ENCODE results near the gene TMEFF1.

Gene TMEFF1

DNA sequence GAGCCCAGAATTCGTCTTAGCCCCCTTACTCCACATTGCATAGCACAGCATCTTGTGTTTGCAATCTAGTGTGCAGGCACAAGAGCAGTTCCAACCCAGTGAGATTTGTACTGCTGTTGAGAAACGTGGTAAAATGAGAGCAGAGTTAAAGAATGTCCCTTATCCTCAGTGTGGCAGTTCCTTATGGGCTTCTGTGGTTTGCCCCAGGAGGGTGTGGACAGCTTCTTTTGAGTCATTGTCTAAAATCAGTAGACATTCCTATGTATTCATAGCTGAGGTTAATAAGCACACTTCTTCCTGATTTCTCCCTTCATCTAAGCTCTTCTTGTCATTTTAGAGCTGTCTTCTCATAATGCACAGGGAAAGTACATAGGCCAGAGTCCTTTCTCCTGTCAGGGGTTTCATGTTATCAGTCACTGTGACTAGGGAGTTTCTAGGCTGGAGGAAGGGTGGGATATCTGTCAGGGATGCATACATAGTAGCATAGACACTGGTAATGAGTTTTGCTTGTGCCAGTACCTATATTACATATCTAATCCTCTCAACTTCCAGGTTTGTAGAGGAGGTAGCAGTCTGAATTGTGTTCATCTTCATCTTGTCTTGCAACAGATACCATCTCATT lies 102.9 kb downstream of the TMEFF1 start:
- TF ChIP-seq, protein P1, sequence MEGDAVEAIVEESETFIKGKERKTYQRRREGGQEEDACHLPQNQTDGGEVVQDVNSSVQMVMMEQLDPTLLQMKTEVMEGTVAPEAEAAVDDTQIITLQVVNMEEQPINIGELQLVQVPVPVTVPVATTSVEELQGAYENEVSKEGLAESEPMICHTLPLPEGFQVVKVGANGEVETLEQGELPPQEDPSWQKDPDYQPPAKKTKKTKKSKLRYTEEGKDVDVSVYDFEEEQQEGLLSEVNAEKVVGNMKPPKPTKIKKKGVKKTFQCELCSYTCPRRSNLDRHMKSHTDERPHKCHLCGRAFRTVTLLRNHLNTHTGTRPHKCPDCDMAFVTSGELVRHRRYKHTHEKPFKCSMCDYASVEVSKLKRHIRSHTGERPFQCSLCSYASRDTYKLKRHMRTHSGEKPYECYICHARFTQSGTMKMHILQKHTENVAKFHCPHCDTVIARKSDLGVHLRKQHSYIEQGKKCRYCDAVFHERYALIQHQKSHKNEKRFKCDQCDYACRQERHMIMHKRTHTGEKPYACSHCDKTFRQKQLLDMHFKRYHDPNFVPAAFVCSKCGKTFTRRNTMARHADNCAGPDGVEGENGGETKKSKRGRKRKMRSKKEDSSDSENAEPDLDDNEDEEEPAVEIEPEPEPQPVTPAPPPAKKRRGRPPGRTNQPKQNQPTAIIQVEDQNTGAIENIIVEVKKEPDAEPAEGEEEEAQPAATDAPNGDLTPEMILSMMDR (IDR thresholded peaks at IDR 0.05): no peak
- H3K27ac ChIP-seq: no peak overlapping the region
- DNase-seq (ENCODE audit: low spot score): no peak
- no peak overlapping the region for H3K4me3 ChIP-seq

DNA sequence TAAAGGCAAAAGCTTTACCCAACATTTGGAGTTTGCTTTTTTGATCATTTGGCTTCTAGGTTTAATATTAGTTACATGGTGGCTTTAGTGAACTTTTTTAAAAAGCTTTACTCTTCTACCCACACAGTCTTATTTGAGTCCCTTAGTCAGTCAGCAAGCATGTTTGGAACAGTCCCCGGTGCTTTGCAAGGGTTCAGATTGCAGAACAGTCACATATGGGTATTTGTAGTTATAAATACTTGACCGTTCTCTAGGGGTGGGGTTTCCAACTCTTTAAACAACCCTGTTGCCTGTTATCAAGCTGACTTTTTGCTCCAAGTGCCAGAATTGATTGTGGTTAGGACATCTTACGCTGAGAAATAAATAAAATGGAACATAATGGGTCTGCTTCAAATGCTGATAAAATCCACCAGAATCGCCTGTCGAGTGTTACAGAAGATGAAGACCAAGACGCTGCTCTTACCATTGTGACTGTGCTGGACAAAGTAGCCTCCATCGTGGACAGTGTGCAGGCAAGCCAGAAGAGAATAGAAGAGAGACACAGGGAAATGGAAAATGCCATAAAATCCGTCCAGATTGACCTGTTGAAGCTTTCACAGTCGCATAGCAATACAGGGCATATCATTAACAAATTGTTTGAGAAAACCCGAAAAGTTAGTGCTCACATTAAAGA lies 105.0 kb downstream of the TMEFF1 start, which contains the start of gene CAVIN4:
CAVIN4 (plus strand) TSS at position 304 of the 673 bp plus-strand sequence; CDS start at position 369, 65 bp downstream.
- no peak for DNase-seq (ENCODE audit: low spot score)
- no peak within 1 kb of the TSS for H3K4me3 ChIP-seq
- H3K27ac ChIP-seq: no peak within 1 kb of the TSS
- TF ChIP-seq, protein P1 (IDR thresholded peaks at IDR 0.05): no peak

DNA sequence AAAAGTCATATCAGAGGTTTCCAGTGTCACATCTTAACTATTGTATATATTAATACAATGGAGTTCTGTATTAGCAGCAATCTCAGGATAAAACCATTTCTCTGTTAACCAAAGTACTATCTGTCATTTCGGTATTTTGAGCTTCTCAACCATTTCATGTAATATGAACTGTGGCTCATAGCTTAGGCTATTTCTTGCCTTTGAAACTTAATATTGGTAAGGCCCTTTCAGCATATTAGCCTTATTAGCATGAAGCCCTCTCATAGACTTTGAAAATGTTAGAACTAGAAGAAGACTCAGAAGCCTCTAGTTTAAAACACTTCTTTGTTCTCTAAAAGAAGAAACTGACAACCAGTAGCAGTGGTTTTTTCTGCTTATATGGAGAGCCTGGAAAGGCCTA lies 105.7 kb downstream of the TMEFF1 start:
- no peak overlapping the region for H3K27ac ChIP-seq
- TF ChIP-seq, protein P1 (IDR thresholded peaks at IDR 0.05): no peak
- H3K4me3 ChIP-seq: no peak overlapping the region
- DNase-seq (ENCODE audit: low spot score): no peak

DNA sequence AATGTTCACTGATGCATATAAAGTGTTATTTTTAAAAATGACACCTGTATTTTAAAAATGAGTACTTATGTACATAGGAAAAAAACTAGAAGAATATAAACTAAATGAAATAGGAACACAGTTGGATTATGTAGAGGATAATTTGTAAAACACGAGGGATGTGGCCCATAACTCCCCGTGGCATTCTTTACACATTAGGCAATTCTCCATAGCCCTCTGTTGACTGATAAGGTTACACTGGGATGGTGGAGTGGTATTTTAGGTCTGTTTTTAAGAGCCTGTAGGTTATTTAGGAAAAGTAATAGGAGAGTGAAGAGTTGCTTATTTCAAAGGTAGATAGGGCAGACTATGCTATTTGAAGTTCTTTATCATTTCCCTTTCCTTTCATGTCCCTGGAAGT lies 106.7 kb downstream of the TMEFF1 start:
- TF ChIP-seq, protein P1 (IDR thresholded peaks at IDR 0.05): no peak
- no peak for DNase-seq (ENCODE audit: low spot score)
- no peak overlapping the region for H3K4me3 ChIP-seq
- no peak overlapping the region for H3K27ac ChIP-seq

DNA sequence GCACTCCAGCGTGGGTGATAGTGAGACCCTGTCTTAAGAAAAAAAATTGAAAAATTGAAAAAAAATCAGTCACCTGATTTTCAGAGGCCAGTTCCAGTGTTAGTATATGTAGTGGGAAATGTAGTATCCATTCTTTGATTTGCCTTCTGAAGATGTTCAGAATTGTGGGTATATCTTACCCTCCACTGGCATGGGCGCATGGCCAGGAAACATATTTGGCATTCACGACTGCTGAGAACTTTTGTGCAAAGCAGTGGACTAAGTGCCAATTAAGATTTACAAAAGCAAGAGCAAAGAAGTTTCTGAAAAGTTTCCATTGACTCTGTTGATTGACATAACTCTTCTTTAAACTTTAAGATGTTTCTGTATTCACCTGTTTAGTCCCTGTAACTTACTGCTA lies 107.3 kb downstream of the TMEFF1 start:
- DNase-seq (ENCODE audit: low spot score): no peak

DNA sequence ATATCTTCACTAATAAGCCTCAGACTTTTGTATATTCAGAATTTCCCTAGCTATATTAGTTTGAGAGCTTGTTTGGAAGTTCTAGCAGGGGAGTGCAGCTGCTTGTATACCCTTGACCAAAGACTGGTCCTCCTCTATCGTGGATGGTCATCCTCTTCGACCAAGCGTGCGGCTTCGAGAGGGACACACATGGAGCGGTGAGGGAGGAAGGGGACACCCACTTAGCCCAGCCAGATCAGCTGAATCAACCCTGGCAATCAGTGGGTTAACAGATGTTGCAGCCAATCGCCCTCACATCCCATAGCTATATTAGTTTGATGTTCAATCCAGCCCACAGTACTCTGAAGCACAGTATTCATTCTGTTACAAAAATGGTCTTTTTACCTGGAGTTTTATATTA lies 108.1 kb downstream of the TMEFF1 start:
- TF ChIP-seq, protein P1 (IDR thresholded peaks at IDR 0.05): no peak
- no peak for DNase-seq (ENCODE audit: low spot score)
- no peak overlapping the region for H3K4me3 ChIP-seq
- no peak overlapping the region for H3K27ac ChIP-seq

More for the DNA sequence above, 107.3 kb downstream of the TMEFF1 start:
- TF ChIP-seq, protein P1 (IDR thresholded peaks at IDR 0.05): no peak
- H3K27ac ChIP-seq: no peak overlapping the region
- H3K4me3 ChIP-seq: no peak overlapping the region

DNA sequence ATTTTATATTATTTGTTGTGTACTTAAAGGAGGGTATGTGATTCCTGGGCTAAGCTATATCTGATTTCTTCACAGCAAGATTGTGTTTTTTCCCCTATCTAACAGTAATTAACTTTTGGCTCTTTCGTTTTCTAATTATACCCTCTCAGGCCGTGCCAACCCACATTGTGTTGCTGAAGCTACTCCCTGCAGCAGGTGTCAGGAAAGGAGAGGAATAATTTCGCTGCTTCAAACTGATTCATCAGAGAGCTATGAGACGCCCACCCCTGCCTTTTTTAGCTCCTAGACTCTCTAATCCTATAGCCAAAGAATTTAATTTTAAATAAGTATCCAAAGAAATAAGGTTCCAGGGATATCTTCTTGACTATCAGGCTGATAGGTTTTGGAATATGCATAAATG lies 108.7 kb downstream of the TMEFF1 start:
- Histone ChIP-seq H3K4me3 (no peak overlapping the region), H3K27ac (no peak overlapping the region)
- no peak for DNase-seq (ENCODE audit: low spot score)
- TF ChIP-seq, protein P1 (IDR thresholded peaks at IDR 0.05): no peak

Measured in coronary artery (tissue), 2 donors.